ENCODE results near the gene TTC1. TPM values are rescaled to one million over a fixed set of nuclear protein-coding genes. Genes with fewer than 3 reads are reported as not detected.
A peak's percentile ranks its signal among the peaks of the same experiment; 100 is the strongest.

TTC1 gene
- total RNA-seq, 1 donor from 2014 or later = 25.5 TPM

- no peak for FAIRE-seq
- Histone ChIP-seq H3K27me3 (ENCODE audit: control insufficient read depth, insufficient read depth, low read length) (no peaks in the 10 kb centered on the region), H3K4me3 (ENCODE audit: low read depth, low read length) (no peak overlapping the region), H3K36me3 (ENCODE audit: control insufficient read depth, insufficient read depth, low read length) (peaks cover 6% of the 10 kb centered on the region)
- TF ChIP-seq CTCF (IDR thresholded peaks at IDR 0.05; ENCODE audit: insufficient read depth, low read length, severe bottlenecking) = no peak
- no peak for DNase-seq (ENCODE audit: low read depth)
Observed at GRCh38 chr5:160049099-160049498, 40.2 kb downstream of the TTC1 start.

- TF ChIP-seq CTCF (IDR thresholded peaks at IDR 0.05; ENCODE audit: insufficient read depth, low read length, severe bottlenecking) = no peak
- H3K36me3 ChIP-seq (ENCODE audit: control insufficient read depth, insufficient read depth, low read length) = peaks cover 10% of the 10 kb centered on the region
- DNase-seq (ENCODE audit: low read depth) (peak; percentile 4), FAIRE-seq (no peak)
- H3K27me3 ChIP-seq (ENCODE audit: control insufficient read depth, insufficient read depth, low read length) = no peaks in the 10 kb centered on the region
- H3K4me3 ChIP-seq (ENCODE audit: low read depth, low read length) = no peak overlapping the region
Observed at GRCh38 chr5:160054047-160054446, 45.1 kb downstream of the TTC1 start.

GRCh38 chr5:160054831-160055230 is 45.9 kb downstream of the TTC1 start:
- peak; percentile 69 for DNase-seq (ENCODE audit: low read depth)
- H3K36me3 ChIP-seq (ENCODE audit: control insufficient read depth, insufficient read depth, low read length) = peaks cover 9% of the 10 kb centered on the region
- TF ChIP-seq CTCF (IDR thresholded peaks at IDR 0.05; ENCODE audit: insufficient read depth, low read length, severe bottlenecking) = no peak
- H3K27me3 ChIP-seq (ENCODE audit: control insufficient read depth, insufficient read depth, low read length) = no peaks in the 10 kb centered on the region
- no peak overlapping the region for H3K4me3 ChIP-seq (ENCODE audit: low read depth, low read length)
- no peak for FAIRE-seq

- H3K4me3 ChIP-seq (ENCODE audit: low read depth, low read length) = no peak overlapping the region
- DNase-seq (ENCODE audit: low read depth) = no peak
- H3K36me3 ChIP-seq (ENCODE audit: control insufficient read depth, insufficient read depth, low read length) = peaks cover 5% of the 10 kb centered on the region
- TF ChIP-seq CTCF (IDR thresholded peaks at IDR 0.05; ENCODE audit: insufficient read depth, low read length, severe bottlenecking) = no peak
- no peak for FAIRE-seq
- no peaks in the 10 kb centered on the region for H3K27me3 ChIP-seq (ENCODE audit: control insufficient read depth, insufficient read depth, low read length)
Observed at GRCh38 chr5:160057256-160057655, 48.3 kb downstream of the TTC1 start.

- no peak for FAIRE-seq
- Histone ChIP-seq H3K27me3 (ENCODE audit: control insufficient read depth, insufficient read depth, low read length) (no peaks in the 10 kb centered on the region), H3K4me3 (ENCODE audit: low read depth, low read length) (no peak overlapping the region), H3K36me3 (ENCODE audit: control insufficient read depth, insufficient read depth, low read length) (peaks cover 5% of the 10 kb centered on the region)
- no peak for DNase-seq (ENCODE audit: low read depth)
- TF ChIP-seq CTCF (IDR thresholded peaks at IDR 0.05; ENCODE audit: insufficient read depth, low read length, severe bottlenecking) = no peak
Observed at GRCh38 chr5:160060001-160060400, 51.1 kb downstream of the TTC1 start.

GRCh38 chr5:160061770-160062169 is 52.8 kb downstream of the TTC1 start:
- Histone ChIP-seq H3K4me3 (ENCODE audit: low read depth, low read length) (no peak overlapping the region), H3K36me3 (ENCODE audit: control insufficient read depth, insufficient read depth, low read length) (peaks cover 1% of the 10 kb centered on the region), H3K27me3 (ENCODE audit: control insufficient read depth, insufficient read depth, low read length) (no peaks in the 10 kb centered on the region)
- DNase-seq (ENCODE audit: low read depth) = no peak
- TF ChIP-seq CTCF (IDR thresholded peaks at IDR 0.05; ENCODE audit: insufficient read depth, low read length, severe bottlenecking) = no peak
- no peak for FAIRE-seq
